BLaER1 treated with 17β-estradiol and CSF1 and Interleukin-3, amounts not matched to agents 10 nM and 100 nM (cell line): Measurements from ENCODE around the gene GLS.

ENCODE experiments used
- H3K27ac ChIP-seq, 11 experiments: shearing (Covaris generic); formaldehyde crosslinking; 2 replicates each; pipeline ENCODE4 v1.8.1; 2022
- H3K27me3 ChIP-seq, 11 experiments: shearing (Covaris generic); formaldehyde crosslinking; 2 replicates each; pipeline ENCODE4 v1.8.1; 2022
- H3K36me3 ChIP-seq, 11 experiments: shearing (Covaris generic); formaldehyde crosslinking; 2 replicates each; pipeline ENCODE4 v1.8.1; 2022
- H3K4me1 ChIP-seq, 10 experiments: shearing (Covaris generic); formaldehyde crosslinking; 2 replicates each; pipeline ENCODE4 v1.8.1; 2022
- H3K4me2 ChIP-seq, 11 experiments: shearing (Covaris generic); formaldehyde crosslinking; 2 replicates each; pipeline ENCODE4 v1.8.1; 2022
- H3K4me3 ChIP-seq, 10 experiments: shearing (Covaris generic); formaldehyde crosslinking; 2 replicates each; pipeline ENCODE4 v1.8.1; 2022
- H3K9ac ChIP-seq, 11 experiments: shearing (Covaris generic); formaldehyde crosslinking; 2 replicates each; pipeline ENCODE4 v1.8.1; 2022
- H3K9me3 ChIP-seq, 11 experiments: shearing (Covaris generic); formaldehyde crosslinking; replicated peaks in 1 of 11; 2 replicates each; pipeline ENCODE4 v1.8.1; 2022
- H4K20me1 ChIP-seq, 11 experiments: shearing (Covaris generic); formaldehyde crosslinking; 2 replicates each; pipeline ENCODE4 v1.8.1; 2022
- Cebpa-rat ChIP-seq, 11 experiments: shearing (Covaris generic); IDR thresholded peaks; 2 replicates each; pipeline ENCODE4 v1.8.1; 2022

The GLS gene

DNA sequence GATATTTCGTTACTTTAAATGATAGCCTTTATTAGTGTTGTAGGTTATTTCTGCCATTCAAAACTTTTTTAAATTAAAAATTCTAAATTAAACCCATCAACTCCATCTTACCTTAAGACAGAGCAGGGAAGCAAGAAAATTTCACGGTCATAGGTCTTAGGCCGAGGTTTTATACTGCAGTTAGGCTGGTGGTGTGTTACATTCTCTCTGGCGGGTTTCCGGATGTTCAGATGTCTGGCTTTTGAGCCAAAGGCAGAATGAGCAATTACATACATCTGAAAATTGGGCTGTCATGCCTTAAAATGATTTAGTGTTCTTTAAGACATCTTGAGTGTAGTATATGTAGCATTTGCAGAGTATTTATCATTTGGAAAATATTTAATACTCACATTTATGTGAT lies 27.9 kb downstream of the GLS start:
- no peaks in the 10 kb centered on the region for H3K4me1 ChIP-seq

DNA sequence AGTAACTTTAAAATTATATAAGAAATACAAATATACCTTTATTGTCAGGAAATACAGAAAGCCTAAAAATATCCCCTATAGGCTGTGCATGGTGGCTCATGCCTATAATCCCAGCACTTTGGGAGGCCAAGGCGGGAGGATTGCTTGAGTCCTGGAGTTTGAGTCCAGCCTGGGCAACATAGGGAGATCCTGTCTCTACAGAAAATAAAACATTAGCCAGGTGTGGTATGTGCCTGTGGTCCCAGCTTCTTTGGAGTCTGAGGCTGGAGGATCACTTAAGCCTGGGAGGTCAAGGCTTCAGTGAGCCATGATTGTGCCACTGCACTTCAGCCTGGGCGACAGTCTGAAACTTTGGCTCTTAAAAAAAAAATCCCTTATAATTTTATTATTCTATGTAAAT lies 29.1 kb downstream of the GLS start:
- no peaks in the 10 kb centered on the region for H3K27me3 ChIP-seq
- H4K20me1 ChIP-seq = peaks cover 0 to 11% (median 0%) of the 10 kb centered on the region in 11 experiments; a peak in 5 of 22 replicates
- H3K4me3 ChIP-seq = no peak overlapping the region
- H3K9ac ChIP-seq = no peak overlapping the region
- no peak overlapping the region for H3K4me2 ChIP-seq
- peaks cover 60 to 99% (median 85%) of the 10 kb centered on the region in 11 experiments for H3K36me3 ChIP-seq
- TF ChIP-seq Cebpa-rat (IDR thresholded peaks at IDR 0.05) = no peak
- H3K27ac ChIP-seq = no peak overlapping the region
- H3K9me3 ChIP-seq = no peaks in the 10 kb centered on the region
- H3K4me1 ChIP-seq = no peaks in the 10 kb centered on the region

More for the DNA sequence above, 27.9 kb downstream of the GLS start:
- H3K4me3 ChIP-seq = no peak overlapping the region
- no peak for TF ChIP-seq Cebpa-rat (IDR thresholded peaks at IDR 0.05)
- peaks cover 64 to 99% (median 87%) of the 10 kb centered on the region in 11 experiments for H3K36me3 ChIP-seq
- no peak overlapping the region for H3K9ac ChIP-seq
- no peak overlapping the region for H3K4me2 ChIP-seq
- peaks cover 0 to 11% (median 0%) of the 10 kb centered on the region in 11 experiments; a peak in 5 of 22 replicates for H4K20me1 ChIP-seq
- no peaks in the 10 kb centered on the region for H3K27me3 ChIP-seq
- H3K9me3 ChIP-seq = no peaks in the 10 kb centered on the region
- H3K27ac ChIP-seq = no peak overlapping the region

DNA sequence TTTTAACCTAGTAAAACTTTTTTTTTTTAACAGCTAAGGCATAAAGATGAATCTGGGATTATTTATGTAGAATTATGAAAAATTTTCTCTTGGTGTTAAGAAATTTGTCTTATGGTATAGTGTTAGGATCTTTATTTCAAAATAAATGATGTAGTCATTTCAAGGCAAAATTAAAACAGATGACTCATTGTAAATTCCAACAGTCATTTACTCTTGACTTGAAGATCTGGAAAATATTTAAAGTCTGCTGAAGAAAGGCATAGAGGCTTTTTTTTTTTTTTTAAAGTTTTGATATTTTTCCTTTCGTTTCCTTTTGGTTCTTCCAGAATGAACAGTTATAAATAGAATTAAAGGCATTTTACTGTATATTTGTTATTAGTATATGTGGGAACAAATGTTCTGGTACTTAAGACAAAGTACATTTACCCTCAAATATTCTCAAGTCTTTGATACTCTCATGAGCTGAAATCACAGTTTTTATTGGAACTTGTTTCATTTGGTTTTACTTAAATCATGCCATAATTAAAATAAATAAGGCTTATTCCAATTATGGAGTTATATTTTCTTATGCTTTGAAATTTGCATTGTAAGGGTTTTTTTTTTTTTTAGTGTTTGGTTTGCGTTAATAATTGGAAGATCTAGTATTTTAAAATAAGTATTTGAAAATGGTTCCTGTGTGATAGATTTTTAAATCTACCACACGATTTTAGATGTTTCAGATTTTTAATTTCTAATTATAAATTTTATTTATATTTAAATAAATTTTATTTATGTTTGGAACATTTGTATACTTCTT lies 29.9 kb downstream of the GLS start:
- Histone ChIP-seq H3K4me1 (no peaks in the 10 kb centered on the region), H4K20me1 (peaks cover 0 to 11% (median 0%) of the 10 kb centered on the region in 11 experiments; a peak in 4 of 22 replicates), H3K36me3 (peaks cover 61 to 99% (median 84%) of the 10 kb centered on the region in 11 experiments; a peak in 21 of 22 replicates), H3K4me2 (no peak overlapping the region), H3K4me3 (no peak overlapping the region), H3K9ac (no peak overlapping the region), H3K27me3 (no peaks in the 10 kb centered on the region), H3K9me3 (no peaks in the 10 kb centered on the region), H3K27ac (no peak overlapping the region)
- TF ChIP-seq Cebpa-rat (IDR thresholded peaks at IDR 0.05) = no peak

DNA sequence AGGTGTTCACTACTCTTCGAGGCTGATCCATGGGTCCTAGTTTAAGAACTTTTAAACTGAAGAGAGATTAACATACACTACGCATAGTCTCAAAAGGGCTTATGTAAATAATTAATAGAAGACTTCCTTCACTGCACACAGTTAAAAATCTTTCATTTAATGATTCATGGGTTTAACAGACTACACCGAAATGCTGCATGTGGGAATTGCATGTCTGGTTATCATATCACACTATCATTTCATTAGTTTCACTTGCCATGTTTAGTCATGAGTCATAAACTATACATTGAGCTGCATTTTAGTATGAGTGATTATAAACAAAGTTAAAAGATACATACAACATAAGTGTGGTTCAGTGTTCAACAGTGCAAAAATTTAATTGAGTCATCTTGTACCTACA lies 31.2 kb downstream of the GLS start:
- Histone ChIP-seq H3K4me2 (no peak overlapping the region), H3K9me3 (no peaks in the 10 kb centered on the region), H3K4me3 (no peak overlapping the region), H3K4me1 (no peaks in the 10 kb centered on the region), H3K9ac (no peak overlapping the region), H3K27ac (no peak overlapping the region), H3K27me3 (no peaks in the 10 kb centered on the region), H3K36me3 (peaks cover 70 to 99% (median 87%) of the 10 kb centered on the region in 11 experiments), H4K20me1 (peaks cover 0 to 11% (median 0%) of the 10 kb centered on the region in 11 experiments; a peak in 4 of 22 replicates)
- no peak for TF ChIP-seq Cebpa-rat (IDR thresholded peaks at IDR 0.05)

DNA sequence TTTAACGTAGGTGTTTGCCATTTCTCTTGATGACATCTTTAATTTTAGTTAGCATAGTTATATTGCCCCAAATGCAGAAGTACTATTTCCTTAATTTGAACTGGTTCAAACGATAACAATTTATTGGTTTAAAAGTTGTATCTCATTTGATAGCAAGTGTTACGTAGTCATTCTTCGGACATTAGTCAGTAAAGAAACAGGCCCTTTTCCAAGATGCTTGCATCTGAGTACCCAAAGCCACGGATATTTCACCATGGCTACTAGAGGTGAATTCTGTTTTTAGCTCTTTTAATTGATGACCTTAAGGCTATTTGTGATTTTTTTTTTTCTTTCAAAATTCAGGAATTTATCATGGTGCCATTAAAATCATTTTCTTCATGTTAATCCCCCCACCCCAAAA lies 32.1 kb downstream of the GLS start:
- no peak overlapping the region for H3K27ac ChIP-seq
- H3K9ac ChIP-seq = no peak overlapping the region
- peaks cover 71 to 99% (median 87%) of the 10 kb centered on the region in 11 experiments for H3K36me3 ChIP-seq
- H3K27me3 ChIP-seq = no peaks in the 10 kb centered on the region
- peaks cover 0 to 11% (median 0%) of the 10 kb centered on the region in 11 experiments; a peak in 4 of 22 replicates for H4K20me1 ChIP-seq
- no peak overlapping the region for H3K4me3 ChIP-seq
- no peaks in the 10 kb centered on the region for H3K9me3 ChIP-seq
- no peak overlapping the region for H3K4me2 ChIP-seq
- H3K4me1 ChIP-seq = no peaks in the 10 kb centered on the region
- no peak for TF ChIP-seq Cebpa-rat (IDR thresholded peaks at IDR 0.05)

DNA sequence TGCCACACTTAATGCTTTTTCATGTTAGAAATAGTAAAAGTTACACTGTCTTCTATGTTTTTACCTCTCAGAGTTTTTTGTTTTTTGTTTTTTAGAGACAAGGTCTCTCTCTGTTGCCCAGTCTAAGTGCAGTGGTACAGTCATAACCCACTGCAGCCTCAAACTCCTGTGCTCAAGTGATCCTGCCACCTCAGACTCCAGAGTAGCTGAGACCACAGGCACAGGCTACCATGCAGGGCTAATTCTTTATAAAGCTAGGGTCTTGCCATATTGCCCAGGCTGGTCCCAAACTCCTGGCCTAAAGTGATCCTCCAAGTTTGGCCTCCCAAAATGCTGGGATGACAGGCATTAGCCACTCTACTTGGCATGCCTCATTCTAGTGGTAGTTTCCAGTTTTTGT lies 33.1 kb downstream of the GLS start:
- H3K9ac ChIP-seq = no peak overlapping the region
- TF ChIP-seq Cebpa-rat (IDR thresholded peaks at IDR 0.05) = no peak
- H3K36me3 ChIP-seq = peaks cover 75 to 99% (median 87%) of the 10 kb centered on the region in 11 experiments
- H4K20me1 ChIP-seq = peaks cover 0 to 8% (median 0%) of the 10 kb centered on the region in 11 experiments; a peak in 3 of 22 replicates
- no peaks in the 10 kb centered on the region for H3K4me1 ChIP-seq
- H3K27me3 ChIP-seq = no peaks in the 10 kb centered on the region
- H3K27ac ChIP-seq = no peak overlapping the region
- no peak overlapping the region for H3K4me2 ChIP-seq
- no peaks in the 10 kb centered on the region for H3K9me3 ChIP-seq
- no peak overlapping the region for H3K4me3 ChIP-seq

DNA sequence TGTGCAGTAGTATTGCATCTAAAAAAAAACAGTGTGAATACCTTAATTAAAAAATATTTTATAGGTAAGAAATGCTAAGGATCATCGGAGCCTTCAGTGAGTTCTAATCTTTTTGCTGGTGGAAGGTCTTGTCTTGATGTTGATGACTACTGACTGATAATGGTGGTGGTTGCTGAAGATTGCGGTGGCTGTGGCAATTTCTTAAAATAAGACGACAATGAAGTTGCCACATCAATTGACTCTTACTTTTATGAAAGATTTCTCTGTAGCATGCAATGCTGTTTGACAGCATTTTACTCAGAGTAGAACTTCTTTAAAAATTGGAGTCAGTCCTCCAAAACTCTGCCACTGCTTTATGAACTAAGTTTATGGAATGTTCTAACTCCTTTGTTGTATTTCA lies 36.2 kb downstream of the GLS start:
- peaks cover 69 to 99% (median 89%) of the 10 kb centered on the region in 11 experiments for H3K36me3 ChIP-seq

DNA sequence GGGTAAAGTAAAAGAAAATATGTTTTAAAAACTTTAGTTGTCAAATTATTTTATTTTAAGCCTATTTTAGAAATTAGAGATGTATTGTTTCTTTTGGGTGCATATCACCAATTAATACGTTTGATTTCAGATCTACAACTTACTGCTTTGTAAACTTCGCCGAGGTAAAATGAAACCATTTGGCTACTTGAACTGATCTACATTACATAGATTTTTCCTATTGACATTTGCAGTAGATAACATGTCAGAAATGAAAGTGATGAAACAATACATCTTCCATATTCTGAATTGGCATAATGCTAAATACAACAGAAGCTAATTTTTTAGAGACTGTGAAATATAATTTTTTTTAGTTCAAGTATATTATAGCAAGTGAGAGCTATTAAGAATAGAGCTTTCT lies 39.5 kb downstream of the GLS start:
- H3K27ac ChIP-seq = no peak overlapping the region
- H4K20me1 ChIP-seq = no peaks in the 10 kb centered on the region; a peak in 1 of 22 replicates
- H3K9me3 ChIP-seq = no peaks in the 10 kb centered on the region; a peak in 1 of 22 replicates
- H3K4me2 ChIP-seq = no peak overlapping the region
- no peak overlapping the region for H3K4me3 ChIP-seq
- no peaks in the 10 kb centered on the region for H3K4me1 ChIP-seq
- H3K9ac ChIP-seq = no peak overlapping the region
- no peak for TF ChIP-seq Cebpa-rat (IDR thresholded peaks at IDR 0.05)
- peaks cover 81 to 99% (median 95%) of the 10 kb centered on the region in 11 experiments for H3K36me3 ChIP-seq
- no peaks in the 10 kb centered on the region for H3K27me3 ChIP-seq

More for the DNA sequence above, 36.2 kb downstream of the GLS start:
- Histone ChIP-seq H3K27ac (no peak overlapping the region), H3K4me3 (no peak overlapping the region), H3K4me2 (no peak overlapping the region), H4K20me1 (peaks cover 0 to 3% (median 0%) of the 10 kb centered on the region in 11 experiments; a peak in 1 of 22 replicates), H3K9ac (no peak overlapping the region), H3K27me3 (no peaks in the 10 kb centered on the region), H3K9me3 (no peaks in the 10 kb centered on the region; a peak in 1 of 22 replicates), H3K4me1 (no peaks in the 10 kb centered on the region)
- no peak for TF ChIP-seq Cebpa-rat (IDR thresholded peaks at IDR 0.05)

DNA sequence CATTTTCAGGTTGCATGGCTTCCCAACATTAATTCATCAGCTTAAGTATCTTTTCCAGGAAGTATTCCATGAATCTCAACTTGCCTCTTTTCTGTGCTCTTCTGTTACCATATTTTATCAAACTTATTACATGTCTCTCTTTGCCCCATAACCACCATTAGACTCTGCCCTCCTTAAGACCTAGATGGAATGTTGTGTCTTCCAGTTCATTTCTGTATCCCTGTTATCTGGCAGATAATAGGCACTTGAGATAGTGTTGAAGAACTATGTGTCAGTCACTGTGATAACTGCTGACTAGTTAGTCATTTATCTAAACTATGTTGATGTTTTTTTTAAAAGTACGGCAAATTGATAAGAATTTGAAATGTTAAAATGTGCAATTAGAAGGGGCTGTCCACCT lies 41.8 kb downstream of the GLS start:
- peaks cover 82 to 99% (median 92%) of the 10 kb centered on the region in 11 experiments for H3K36me3 ChIP-seq
- H3K9me3 ChIP-seq = no peaks in the 10 kb centered on the region; a peak in 1 of 22 replicates

More for the DNA sequence above, 41.8 kb downstream of the GLS start:
- no peaks in the 10 kb centered on the region for H3K4me1 ChIP-seq
- H4K20me1 ChIP-seq = no peaks in the 10 kb centered on the region; a peak in 1 of 22 replicates
- H3K4me2 ChIP-seq = no peak overlapping the region
- H3K9ac ChIP-seq = no peak overlapping the region
- TF ChIP-seq Cebpa-rat (IDR thresholded peaks at IDR 0.05) = no peak
- no peaks in the 10 kb centered on the region for H3K27me3 ChIP-seq
- no peak overlapping the region for H3K4me3 ChIP-seq
- no peak overlapping the region for H3K27ac ChIP-seq
